ENCODE measurements around the gene HAVCR1.

DNA sequence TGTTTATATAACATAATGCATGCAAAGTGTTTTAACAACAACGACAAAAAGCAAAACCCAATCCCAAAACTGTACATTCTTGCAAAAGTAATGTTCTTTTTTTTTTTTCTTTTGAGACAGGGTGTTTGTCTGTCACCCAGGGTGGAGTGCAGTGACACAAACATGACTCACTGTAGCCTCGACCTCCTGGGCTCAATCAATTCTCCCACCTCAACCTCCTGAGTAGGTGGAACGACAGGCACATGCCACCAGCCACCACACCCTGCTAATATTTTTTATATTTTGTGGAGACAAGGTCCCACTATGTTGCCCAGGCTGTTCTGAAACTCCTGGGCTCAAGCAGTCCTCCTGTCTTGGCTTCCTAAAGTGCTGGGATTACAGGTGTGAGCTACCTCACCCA lies 13.6 kb upstream of the HAVCR1 start:
- TF ChIP-seq, protein P1, sequence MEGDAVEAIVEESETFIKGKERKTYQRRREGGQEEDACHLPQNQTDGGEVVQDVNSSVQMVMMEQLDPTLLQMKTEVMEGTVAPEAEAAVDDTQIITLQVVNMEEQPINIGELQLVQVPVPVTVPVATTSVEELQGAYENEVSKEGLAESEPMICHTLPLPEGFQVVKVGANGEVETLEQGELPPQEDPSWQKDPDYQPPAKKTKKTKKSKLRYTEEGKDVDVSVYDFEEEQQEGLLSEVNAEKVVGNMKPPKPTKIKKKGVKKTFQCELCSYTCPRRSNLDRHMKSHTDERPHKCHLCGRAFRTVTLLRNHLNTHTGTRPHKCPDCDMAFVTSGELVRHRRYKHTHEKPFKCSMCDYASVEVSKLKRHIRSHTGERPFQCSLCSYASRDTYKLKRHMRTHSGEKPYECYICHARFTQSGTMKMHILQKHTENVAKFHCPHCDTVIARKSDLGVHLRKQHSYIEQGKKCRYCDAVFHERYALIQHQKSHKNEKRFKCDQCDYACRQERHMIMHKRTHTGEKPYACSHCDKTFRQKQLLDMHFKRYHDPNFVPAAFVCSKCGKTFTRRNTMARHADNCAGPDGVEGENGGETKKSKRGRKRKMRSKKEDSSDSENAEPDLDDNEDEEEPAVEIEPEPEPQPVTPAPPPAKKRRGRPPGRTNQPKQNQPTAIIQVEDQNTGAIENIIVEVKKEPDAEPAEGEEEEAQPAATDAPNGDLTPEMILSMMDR (IDR thresholded peaks at IDR 0.05) = no peak
- TF ChIP-seq POLR2AphosphoS5 (IDR thresholded peaks at IDR 0.05) (no peak), POLR2A (IDR thresholded peaks at IDR 0.05) (no peak)
